ENCODE results near the gene MAP3K14.
"Not testable (repeated sequence)": the region's sequence is repeated elsewhere in the genome, so short reads cannot be mapped to it uniquely, and the experiment has no call there.

MAP3K14 gene

DNA sequence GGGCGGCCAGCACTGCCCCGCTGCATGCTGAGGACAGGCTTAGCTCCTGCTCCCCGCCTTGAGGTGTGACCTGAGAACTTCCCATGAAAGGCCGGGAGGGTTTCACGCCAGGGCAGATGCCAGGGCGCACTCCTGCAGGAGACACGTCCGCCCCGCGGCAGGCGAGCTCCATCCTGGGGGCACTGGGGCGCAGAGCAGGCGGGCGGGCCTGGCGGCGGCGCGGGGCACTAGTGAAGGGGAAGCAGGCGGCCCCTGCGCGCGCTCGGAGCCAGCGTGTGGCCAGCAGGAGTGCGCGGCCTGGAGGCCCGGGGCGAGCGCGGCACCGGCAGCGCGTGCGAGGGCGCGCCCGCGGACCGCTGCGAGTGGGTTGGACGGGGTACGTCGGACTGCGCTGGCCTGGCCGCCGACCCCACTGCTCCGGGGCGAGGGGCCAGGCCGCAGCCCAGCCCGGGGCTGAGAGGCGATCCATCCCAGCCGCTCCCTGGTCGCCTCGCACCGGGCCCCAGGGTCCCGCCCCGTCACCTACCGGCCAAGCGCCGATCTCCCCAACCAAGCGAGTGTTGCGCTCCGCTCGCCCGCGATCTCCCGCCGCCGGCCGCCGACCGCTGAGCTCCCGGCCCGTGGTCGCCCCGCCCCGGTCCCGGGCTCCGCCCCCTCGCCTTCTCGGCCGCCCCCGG, at the start of gene MAP3K14:
MAP3K14 (minus strand) TSS at position 587 of the 677 bp plus-strand sequence. CDS start 26,275 bp downstream, outside the sequence.
- DNase-seq (ENCODE audit: low read depth), result peak; percentile 60

DNA sequence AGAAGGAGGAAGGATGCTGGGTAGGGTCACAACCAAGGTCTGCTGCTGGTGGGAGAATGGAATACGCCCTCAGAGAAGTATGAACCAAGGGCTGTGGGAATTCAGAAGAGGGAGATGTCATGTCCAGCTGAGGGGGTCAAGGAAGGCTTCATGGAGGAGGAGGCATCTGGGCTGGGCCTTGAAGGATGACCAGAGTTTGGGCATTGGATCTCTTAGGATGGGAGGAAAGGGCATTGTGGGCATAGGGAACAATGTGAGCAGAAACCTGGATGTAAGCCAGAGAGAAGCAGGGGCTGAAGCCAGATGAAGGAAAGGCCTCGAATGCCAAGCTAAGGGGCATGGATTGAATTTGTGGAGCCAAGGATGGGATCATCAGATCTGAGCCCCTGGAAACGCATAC, 49.2 kb upstream of the MAP3K14 start:
- DNase-seq (ENCODE audit: low read depth), result no peak

DNA sequence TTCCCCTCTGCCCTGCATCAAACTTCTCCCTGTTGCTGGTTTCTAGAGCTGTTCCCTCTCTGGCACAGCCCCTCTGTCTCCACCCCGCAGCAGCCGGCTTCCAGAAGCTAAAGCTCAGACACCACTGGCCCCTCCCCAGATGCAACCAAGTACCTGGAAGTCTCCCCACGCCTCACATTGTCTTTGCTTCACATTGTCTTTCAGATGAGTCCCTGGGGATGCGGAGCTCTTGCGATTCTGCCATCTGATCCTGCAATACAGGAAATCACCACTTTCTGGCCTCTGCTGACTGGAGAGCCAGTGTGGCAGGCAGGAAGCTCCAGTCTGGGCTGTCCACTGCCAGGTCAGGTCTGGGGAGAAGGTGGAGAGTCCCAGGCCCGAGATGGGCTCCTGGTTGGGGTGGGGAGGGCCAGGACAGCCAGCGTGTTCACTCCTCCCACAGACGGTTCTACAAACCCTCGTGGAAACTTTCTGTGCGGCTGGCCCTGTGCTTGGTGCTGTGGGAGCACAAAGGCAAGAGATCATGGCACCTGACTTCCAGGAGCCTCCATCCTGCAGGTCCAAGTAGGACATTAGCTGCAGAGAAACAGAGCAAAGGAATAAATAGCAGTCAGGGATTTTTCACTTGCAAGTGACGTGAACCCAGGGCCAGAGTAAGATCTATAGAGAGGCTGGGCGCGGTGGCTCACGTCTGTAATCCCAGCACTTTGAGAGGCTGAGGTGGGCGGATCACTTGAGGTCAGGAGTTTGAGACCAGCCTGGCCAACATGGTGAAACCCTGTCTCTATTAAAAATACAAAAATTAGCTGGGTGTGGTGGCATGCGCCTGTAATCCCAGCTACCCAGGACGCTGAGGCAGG, 47.9 kb upstream of the MAP3K14 start:
- DNase-seq (ENCODE audit: low read depth), result no peak

DNA sequence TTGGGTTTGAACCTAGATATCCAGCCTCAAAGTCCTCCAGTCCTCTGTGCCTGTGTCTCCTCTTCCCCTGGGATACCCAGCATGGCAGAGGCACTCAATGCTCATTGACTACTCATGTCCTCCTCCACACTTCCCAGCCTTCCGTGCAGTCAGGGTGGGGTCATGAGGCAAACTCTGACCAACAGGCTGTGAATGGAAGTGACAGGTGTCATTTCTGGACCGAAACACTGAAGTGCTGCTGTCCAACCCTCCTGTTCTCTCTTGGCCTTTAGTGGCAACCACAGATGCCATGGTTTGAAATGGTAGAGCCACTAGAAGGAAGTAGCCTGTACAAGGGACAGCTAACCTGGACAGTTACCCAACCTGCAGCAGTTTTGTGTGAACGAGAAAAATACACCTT, 46.7 kb upstream of the MAP3K14 start:
- no peak for DNase-seq (ENCODE audit: low read depth)

DNA sequence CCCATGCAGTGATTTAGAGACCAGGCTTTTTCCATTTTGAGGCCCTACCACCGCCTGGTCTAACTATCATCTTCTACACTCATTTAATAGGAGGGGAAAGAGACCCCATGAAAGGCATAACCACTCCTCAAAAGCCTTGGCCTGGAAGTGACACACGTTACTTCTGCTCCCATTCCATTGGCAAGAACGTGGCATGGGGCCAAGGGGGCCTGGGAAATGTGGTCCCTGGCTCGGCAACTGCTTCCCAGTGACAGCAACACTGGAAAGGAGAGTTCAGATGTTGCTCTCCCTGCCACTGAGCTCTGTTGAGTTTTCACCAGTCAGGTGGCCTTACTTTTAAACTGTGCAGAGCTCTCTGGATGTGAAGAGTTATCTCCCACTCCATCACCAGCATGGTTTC, 45.2 kb upstream of the MAP3K14 start:
- DNase-seq (ENCODE audit: low read depth), result no peak

DNA sequence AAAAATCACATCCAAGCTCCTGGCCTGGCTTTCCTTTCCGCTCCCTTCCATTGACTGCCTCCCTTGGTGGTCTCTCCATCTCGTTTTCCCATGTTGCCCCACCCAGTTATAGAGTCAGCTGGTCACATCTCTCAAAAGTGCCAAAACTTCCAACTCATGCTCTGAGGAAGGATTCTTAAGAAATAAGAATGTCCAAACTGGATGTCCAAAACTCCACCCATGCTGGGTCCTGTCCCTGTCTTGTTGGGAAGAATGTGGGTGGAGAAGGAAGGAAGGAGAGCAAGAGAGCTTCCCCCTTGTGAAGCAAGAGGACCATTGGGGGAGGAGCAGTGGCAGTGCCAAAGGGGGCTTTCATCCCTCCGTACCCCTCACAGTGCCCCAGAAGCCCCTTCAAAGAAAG, 44.6 kb upstream of the MAP3K14 start:
- DNase-seq (ENCODE audit: low read depth), result no peak

DNA sequence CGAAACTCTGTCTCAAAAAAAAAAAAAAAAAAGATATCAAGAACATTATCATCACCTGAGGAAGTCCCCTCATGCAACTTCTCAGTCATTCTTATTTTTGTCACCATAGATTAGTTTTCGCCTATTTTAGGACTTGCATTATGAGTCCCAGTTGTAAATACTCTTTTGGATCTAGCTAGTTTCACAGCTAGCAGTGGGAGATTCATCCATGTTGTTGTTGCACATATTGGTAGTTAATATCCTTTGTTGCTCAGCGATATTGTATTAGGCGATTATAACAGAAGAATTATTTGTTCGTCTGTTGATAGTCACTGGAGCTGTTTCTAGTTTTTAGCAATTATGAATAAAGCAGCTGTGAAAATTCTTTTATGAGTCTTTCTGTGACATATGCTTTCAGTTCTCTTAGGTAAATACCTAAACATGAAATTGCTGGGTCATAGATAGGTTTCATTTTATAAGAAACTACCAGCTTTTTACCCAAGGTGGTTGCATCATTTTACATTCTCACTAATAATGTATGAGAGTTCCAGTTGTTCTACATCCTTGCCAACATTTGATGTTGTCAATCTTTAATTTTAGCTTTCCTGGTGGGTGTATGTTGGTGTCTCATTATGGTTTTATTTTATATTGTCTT, 40.7 kb upstream of the MAP3K14 start:
- no peak for DNase-seq (ENCODE audit: low read depth)

DNA sequence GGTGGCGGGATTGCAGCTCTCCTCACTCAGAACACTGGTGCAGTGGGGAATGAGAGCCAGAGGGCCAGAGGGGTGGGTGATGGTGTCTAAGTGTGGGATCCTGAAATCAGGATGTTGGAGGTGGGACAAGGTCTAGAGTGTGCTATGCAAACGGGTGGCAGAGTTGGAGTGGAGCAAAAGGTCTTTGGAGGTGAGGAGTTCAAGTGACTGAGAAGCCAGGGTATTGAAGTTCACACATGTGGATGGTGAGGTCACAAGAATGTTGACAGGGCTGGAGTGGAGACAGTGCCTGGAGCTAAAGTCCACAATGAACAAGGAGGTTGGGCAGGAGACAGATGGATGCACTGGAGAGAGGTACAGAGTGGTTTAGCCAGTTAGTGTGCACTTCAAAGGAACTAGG, 38.3 kb upstream of the MAP3K14 start:
- no peak for DNase-seq (ENCODE audit: low read depth)

DNA sequence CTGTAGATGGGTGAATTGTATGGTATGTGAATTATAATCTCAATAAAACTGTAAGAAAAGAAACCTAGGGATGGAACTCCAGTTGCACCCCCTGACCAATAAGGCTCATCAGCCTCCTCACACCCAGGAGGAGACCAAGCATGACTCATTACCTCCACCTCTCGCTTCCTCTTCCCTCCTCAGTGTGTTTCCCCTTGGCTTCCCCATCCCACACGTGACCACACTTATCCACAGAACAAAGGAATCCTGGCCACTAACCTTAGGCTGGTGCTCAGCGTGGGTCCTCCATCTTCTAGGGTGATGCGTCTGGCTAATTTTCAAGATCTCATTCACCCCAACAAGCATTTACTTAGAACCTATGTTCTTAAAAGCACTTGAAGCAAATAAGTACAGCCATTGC, 36.2 kb upstream of the MAP3K14 start:
- DNase-seq (ENCODE audit: low read depth), result no peak

DNA sequence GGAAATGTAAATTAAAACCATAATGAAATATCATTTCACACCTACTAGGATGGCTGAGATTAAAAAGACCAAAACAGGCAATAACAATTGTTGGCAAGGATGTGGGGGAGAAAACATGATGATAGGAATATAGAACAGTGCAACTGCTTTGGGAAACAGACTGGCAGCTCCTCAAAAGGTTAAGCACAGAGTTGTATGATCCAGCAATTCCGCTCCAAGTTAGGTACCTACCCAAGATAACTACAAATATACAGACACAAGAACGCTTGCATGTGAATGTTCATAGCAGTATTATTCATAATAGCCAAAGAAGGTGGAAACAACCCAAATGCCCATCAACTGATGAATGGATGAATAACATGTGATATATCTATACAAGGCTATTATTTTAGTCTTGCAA, 35.0 kb upstream of the MAP3K14 start:
- DNase-seq (ENCODE audit: low read depth), result no peak

DNA sequence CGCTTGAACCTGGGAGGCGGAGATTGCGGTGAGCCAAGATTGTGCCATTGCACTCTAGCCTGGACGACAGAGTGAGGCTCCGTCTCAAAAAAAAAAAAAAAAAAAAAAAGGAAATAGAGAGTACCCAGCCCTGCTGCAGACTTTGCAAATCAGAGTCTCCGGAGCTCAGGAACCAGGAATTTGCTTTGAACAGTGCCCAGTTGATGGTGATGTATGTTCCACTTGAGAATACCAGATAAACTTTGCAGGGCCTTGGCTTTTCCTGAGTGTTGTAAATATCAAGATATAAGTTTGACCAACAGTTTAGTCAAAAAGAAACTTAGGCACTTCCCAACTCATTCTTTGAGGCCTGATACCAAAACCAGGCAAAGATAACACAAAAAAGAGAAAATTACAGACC, 30.6 kb upstream of the MAP3K14 start:
- DNase-seq (ENCODE audit: low read depth), result no peak

DNA sequence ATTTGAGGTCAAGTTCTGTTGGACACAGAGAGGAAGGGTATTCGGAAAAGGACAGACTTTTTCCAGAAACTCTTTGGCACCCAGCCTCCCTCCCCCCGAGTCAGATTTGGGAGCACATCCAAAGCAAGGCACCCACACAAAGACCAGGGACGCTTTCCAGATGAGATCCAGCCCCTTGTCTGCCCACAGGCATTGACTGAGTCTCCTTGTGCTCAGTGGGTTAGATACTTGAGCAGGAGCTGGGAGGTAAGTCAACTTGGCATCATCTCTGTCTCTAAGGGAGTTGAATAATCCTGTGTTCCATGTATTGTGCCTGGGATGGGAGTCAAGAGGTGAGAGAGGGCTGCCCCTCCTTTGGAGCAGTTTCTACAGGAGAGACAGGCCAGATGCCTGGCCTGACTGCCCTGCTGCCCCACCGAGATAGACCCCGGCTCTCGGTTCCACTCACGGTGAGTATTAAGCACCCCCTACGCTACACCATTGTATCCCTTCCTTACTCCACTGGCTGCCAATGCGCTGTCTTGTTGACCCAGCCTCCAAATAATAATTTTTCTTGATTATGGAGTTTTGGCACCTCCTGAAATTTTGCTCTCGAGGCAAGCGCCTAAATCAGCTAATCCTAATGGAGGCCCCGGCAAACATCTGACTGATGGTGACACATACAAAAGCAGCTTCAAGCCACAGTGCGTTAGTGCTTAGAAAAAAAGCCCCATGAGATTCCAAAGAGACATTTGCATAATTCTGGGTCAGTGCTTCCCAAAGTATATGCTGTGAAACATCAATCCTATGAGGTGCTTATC, 29.6 kb upstream of the MAP3K14 start:
- no peak for DNase-seq (ENCODE audit: low read depth)

DNA sequence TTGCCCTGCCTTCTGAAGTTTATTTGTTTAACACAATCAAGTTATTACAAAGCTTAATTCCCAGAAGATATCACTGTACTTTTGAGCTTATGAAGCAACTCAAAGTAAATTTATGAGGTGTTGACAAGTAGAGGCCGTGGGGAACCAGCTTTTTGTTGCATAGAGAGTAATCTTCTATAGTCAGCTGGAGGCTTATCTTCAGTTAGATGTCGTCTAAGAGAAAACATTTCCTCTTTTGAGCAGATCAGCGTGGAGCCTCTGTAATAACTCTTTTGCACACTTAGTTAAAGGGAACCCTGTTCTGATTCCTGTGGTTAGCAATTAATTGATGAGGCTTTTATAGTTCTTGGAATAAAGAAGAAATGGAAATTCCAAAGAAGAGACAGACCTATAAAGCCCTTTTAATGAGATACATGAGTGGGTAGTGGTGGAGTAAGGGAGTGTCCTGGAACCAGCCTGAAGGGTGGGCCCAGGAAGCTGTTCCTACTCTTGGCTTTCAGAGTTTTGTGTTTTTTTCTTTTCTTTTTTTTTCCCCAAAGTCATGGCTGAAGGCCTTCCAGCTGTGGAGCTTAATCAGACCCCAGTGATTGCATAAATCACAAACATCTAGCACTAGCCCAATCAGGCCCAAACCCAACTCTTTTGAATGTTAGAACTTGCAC, 28.9 kb upstream of the MAP3K14 start:
- DNase-seq (ENCODE audit: low read depth), result no peak

DNA sequence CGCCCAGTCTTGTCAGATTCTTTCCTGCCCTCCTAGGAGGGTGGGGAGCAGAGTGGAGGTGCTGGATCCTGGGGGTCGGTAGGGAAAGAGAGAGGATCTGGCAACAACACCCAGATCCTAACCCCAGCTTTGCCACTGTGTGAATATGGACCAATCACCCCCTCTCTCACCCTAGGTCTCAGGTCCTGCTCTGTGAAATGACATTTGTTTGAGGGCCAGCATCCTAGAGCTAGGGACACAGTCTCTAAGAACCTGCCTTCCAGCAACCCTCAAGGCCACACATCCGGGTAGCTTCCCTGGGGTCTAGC, 28.4 kb upstream of the MAP3K14 start:
- no peak for DNase-seq (ENCODE audit: low read depth)

DNA sequence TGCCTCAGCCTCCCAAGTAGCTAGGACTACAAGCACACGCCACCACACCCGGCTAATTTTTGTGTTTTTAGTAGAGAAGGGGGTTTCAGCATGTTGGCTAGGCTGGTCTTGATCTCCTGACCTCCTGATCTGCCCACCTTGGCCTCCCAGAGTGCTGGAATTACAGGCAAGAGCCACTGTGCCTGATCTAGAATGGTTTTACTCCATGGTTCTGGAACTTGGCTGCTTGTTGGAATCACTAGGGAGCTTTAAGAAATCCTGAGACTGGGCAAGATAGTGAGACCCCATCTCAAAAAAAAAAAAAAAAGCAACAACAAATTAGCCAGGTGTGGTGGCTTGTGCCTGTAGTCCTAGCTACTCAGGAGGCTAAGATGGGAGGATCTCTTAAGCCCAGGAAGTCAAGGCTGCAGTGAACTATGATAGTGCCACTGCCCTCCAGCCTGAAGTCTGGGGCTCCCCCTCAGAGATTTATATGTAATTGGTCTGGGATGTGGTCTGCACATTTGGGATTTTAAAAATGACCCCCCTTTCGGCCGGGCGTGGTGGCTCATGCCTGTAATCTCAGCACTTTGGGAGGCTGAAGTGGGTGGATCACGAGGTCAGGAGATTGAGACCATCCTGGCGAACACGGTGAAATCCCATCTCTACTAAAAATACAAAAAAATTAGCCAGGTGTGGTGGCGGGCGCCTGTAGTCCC, 27.3 kb upstream of the MAP3K14 start:
- DNase-seq (ENCODE audit: low read depth), result not testable (repeated sequence)

DNA sequence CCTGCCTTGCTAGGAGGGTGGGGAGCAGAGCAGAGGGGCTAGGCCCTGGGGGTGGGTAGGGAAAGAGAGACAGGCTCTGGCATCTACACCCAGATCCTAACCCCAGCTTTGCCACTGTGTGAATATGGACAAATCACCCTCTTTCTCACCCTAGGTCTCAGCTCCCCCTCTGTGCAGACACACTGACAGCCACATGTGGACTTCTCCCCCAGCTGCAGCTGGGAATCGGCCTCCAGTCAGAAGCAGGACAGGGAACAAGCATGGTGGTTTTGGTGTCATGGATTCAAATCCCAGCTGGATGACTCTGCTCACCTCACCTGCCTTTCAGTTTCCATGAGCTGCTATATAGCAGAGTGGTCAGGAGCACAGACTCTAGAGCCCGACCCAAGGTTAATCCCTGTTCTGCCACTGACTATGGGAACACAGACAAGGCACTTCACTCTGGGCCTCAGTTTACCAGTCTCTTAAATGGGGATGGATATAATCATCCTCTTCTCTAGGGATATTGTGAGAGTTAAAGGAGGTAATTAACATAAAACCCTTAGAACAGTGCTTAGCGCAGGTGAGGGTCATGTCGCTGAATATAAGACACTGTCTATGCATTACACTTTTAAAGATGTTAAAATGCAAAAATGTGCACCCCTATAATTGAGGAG, 26.2 kb upstream of the MAP3K14 start:
- no peak for DNase-seq (ENCODE audit: low read depth)

DNA sequence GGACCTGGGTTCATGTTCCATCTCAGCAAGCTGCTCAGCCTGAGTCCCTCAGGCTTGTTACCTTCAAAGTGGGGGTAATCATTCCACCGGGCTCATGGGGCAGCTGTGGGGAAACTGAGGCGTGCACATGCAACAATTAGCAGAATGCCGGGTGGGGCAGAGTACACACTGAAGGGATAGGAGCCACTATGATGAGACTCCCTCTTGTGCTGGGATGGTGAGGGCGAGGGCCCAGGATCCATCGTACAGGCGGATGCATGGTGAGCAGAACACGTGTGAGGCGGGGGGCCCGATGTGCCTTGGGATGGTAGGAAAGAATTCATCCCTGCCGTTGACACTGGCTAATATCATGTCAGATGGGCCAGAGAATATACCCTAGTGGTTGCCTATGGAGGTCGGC, 25.5 kb upstream of the MAP3K14 start:
- no peak for DNase-seq (ENCODE audit: low read depth)

DNA sequence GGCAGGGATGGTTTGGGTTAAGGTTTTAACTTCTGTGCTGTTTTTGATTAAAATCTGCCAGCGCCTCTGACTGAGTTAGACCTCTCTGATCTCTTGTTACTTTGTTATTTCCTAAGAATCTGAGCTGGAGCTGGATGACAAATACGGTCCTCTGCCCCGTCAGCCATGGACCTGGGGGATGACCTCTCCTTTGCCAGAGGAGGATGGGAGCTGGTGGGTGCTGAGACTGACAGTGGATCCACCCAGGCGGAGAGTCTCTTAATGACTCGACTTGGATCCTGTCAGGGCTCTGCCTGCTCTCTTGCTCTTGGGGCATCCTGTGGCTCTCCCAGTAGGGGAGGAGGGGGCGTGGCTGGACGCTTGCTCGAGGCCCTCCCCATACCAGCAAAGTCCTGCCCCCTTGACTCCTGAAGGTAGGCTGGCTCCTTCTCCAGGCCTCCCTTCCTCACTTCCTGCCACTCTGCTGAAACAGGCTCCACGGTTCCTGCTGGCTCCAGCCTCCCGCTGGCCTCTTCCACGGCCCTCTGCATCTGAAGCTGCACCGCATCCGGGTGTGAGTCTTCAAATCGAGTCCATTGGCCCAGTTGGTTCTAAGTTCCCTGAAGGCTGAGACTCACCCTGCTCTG, 24.8 kb upstream of the MAP3K14 start:
- no peak for DNase-seq (ENCODE audit: low read depth)

DNA sequence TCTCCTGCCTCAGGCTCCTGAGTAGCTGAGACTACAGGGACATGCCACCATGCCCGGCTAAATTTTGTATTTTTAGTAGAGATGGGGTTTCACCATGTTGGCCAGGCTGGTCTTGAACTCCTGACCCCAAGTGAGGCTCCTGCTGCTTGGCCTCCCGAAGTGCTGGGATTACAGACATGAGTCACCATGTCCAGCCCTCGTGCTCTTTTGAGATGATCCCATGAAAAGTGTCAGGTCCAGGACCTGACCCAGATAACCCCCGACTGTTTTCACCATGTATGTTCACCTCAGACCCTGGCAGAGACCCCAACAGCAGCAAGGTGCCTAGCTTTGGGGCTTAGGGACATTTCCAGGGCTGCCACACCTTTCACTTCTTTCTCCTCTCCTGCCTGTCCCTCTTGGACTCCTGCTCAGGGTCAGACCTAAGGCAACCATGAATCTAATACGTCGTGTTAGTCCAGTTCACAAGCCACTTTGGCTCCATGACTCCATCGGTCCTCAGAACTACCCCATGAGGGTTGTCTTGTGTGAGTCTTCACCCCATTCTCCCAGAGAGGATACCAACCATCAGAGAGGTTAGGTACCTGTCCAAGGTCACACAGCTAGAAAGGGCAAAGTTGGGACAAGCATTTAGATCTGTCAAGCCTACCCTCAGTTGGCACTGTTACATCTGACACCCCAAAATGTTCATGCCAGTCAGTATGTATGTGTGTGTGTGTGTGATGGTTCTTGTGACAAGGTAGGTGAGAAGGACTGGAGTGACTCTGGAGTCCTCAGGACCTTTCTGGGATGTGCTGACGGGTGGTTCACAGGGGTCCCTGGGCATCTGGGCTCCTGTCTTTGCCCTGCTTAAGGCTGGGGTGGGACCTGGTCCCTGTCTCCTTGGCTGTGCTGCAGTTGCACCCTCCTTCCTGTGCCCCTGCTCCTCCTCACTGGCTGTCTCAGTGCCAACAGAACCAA, 23.1 kb upstream of the MAP3K14 start:
- no peak for DNase-seq (ENCODE audit: low read depth)
